IMR-90 (cell line): ENCODE data around the gene HRAS.

Experiments
- BHLHE40 ChIP-seq: fragments of 150-350 bp; IDR thresholded peaks from 2 replicates; pipeline ENCODE4 v1.6.1; 2016; ENCODE audit warnings: mild to moderate bottlenecking, low read depth, low read length
- CEBPB ChIP-seq: IDR thresholded peaks from 2 replicates; pipeline ENCODE4 v1.6.1; 2012; ENCODE audit warnings: low read depth, low read length, improper control_type of control experiment
- FOS ChIP-seq: fragments of 150-350 bp; IDR thresholded peaks from 2 replicates; pipeline ENCODE4 v1.6.1; 2016; ENCODE audit warnings: low read depth, low read length
- MAFK ChIP-seq: IDR thresholded peaks from 2 replicates; pipeline ENCODE4 v1.6.1; 2012; ENCODE audit warnings: low read depth, low read length, improper control_type of control experiment
- MAZ ChIP-seq: IDR thresholded peaks from 2 replicates; pipeline ENCODE4 v1.6.1; 2012; ENCODE audit warnings: low read depth, mild to moderate bottlenecking, low read length, improper control_type of control experiment, moderate library complexity, borderline replicate concordance
- POLR2A ChIP-seq: IDR thresholded peaks from 2 replicates; pipeline ENCODE4 v1.6.1; 2012; ENCODE audit warnings: mild to moderate bottlenecking, low read depth, low read length
- RAD21 ChIP-seq: IDR thresholded peaks from 2 replicates; pipeline ENCODE4 v1.6.1; 2012; ENCODE audit warnings: low read length, improper control_type of control experiment
- RCOR1 ChIP-seq: IDR thresholded peaks from 2 replicates; pipeline ENCODE4 v1.6.1; 2012; ENCODE audit warnings: mild to moderate bottlenecking, low read length, improper control_type of control experiment; ENCODE audit not compliant: insufficient replicate concordance
- RFX5 ChIP-seq: IDR thresholded peaks from 2 replicates; pipeline ENCODE4 v1.8.0; 2012; ENCODE audit warnings: low read depth, mild to moderate bottlenecking, low read length, moderate library complexity
- TF ChIP-seq, protein P1 (sequence below): conservative IDR thresholded peaks from 2 replicates; pipeline ENCODE4 v1.5.1; 2012; ENCODE audit warnings: mild to moderate bottlenecking, low read depth, low read length, improper control_type of control experiment
- TF ChIP-seq, protein P2 (sequence below): fragments of 150-350 bp; IDR thresholded peaks from 2 replicates; pipeline ENCODE4 v1.6.1; 2016; ENCODE audit warnings: low read depth, mild to moderate bottlenecking, low read length, moderate library complexity, borderline replicate concordance
- TF ChIP-seq, protein P3 (sequence below): fragments of 150-350 bp; IDR thresholded peaks from 2 replicates; pipeline ENCODE4 v1.6.1; 2017; ENCODE audit warnings: mild to moderate bottlenecking, antibody characterized with exemption, low read length, low read depth

DNA sequence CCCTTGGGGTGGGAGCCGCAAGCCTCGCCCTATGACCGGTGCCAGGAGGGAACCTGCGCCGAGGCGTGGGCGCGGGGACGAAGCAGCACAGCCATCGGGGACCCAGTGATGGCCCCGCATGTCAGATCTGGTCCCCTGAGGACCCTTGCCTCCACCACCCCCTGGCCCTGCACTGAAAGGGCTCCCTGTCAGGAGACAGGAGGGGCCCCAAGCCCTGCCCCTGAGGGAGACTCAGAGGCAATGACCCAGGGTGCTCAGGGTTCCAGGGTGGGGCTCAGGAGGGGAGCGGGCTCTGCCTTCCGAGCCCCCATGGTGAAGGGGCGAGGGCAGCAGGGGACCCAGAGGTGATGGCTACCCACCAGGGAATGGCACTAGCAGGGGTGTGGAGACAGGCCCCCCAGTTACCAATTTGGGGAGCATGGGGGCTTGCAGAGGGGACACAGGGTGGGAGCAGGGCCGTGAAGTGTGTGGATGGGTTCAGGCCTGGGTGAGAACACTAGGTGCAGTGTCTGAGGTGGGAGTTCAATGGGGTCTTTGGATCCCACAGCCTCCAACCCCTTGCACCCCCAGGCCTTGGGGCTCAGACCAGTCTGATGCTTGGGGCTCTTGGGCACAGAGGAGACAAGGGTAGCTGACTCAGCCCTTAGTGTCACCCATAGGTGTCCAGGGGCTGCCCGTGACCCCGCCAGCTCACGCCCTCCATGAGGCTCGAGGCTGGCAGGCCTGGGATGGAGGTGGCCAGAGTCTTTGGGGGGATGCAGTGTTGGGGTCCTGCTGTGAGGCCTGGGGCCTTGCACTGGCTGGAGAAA, 2.5 kb upstream of the HRAS start:
- no peak for TF ChIP-seq RAD21
- TF ChIP-seq, protein P1, sequence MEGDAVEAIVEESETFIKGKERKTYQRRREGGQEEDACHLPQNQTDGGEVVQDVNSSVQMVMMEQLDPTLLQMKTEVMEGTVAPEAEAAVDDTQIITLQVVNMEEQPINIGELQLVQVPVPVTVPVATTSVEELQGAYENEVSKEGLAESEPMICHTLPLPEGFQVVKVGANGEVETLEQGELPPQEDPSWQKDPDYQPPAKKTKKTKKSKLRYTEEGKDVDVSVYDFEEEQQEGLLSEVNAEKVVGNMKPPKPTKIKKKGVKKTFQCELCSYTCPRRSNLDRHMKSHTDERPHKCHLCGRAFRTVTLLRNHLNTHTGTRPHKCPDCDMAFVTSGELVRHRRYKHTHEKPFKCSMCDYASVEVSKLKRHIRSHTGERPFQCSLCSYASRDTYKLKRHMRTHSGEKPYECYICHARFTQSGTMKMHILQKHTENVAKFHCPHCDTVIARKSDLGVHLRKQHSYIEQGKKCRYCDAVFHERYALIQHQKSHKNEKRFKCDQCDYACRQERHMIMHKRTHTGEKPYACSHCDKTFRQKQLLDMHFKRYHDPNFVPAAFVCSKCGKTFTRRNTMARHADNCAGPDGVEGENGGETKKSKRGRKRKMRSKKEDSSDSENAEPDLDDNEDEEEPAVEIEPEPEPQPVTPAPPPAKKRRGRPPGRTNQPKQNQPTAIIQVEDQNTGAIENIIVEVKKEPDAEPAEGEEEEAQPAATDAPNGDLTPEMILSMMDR, result no peak
- TF ChIP-seq POLR2A, result no peak
- TF ChIP-seq, protein P2, sequence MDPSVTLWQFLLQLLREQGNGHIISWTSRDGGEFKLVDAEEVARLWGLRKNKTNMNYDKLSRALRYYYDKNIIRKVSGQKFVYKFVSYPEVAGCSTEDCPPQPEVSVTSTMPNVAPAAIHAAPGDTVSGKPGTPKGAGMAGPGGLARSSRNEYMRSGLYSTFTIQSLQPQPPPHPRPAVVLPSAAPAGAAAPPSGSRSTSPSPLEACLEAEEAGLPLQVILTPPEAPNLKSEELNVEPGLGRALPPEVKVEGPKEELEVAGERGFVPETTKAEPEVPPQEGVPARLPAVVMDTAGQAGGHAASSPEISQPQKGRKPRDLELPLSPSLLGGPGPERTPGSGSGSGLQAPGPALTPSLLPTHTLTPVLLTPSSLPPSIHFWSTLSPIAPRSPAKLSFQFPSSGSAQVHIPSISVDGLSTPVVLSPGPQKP, result no peak
- no peak for TF ChIP-seq CEBPB
- TF ChIP-seq, protein P3, sequence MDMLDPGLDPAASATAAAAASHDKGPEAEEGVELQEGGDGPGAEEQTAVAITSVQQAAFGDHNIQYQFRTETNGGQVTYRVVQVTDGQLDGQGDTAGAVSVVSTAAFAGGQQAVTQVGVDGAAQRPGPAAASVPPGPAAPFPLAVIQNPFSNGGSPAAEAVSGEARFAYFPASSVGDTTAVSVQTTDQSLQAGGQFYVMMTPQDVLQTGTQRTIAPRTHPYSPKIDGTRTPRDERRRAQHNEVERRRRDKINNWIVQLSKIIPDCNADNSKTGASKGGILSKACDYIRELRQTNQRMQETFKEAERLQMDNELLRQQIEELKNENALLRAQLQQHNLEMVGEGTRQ, result no peak
- TF ChIP-seq MAZ, result no peak
- TF ChIP-seq BHLHE40, result no peak
- no peak for TF ChIP-seq RCOR1
- no peak for TF ChIP-seq FOS
- TF ChIP-seq MAFK, result no peak
- TF ChIP-seq RFX5, result no peak
